ENCODE results near the gene TRIM71. TPM values are rescaled to one million over a fixed set of nuclear protein-coding genes. Genes with fewer than 3 reads are reported as not detected.
A peak's percentile ranks its signal among the peaks of the same experiment; 100 is the strongest.

Gene TRIM71
- total RNA-seq, 1 experiment from 2014 or later = 376 TPM

DNA sequence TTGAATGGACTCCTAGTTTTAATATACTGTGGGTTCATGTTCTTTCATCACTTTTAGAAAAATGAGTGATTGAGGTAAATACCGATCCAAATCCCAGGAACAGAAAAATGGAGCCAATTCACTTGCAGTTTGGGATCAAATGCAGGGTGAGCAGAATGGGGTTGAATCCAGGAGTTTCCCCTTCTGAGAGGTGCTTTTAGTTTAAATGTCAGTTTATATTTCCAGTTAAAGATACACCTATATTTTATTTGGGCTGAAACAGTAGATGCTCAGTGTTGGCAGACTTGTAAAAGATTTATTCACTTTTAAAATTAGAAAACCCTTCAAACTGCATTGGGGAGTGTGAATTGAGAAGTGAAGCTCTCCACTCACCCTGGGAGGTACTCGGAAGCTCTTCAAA, 2.6 kb downstream of the TRIM71 start:
- H4K20me1 ChIP-seq (ENCODE audit: control insufficient read depth, insufficient read depth, insufficient read length) = no peaks in the 10 kb centered on the region
- Mint-ChIP-seq H3K27ac (peak overlapping the region in 2 of 3 experiments; percentile 98 to 99; a peak in 5 of 7 replicates), H3K36me3 (ENCODE audit: insufficient read depth in 1 of 3, low read depth in 3 of 3) (peaks cover 65 to 78% (median 74%) of the 10 kb centered on the region in 3 experiments)

More for the DNA sequence above, 2.6 kb downstream of the TRIM71 start:
- H2AFZ ChIP-seq (ENCODE audit: low read length) = no peak overlapping the region
- H3K4me1 ChIP-seq (ENCODE audit: insufficient read depth, low read length) = peaks cover 3% of the 10 kb centered on the region
- H3K27ac ChIP-seq (ENCODE audit: insufficient read length, low read depth, low read length) = no peak overlapping the region
- H3K4me2 ChIP-seq (ENCODE audit: insufficient read depth, insufficient read length, low read length) = peak overlapping the region; percentile 93
- no peak overlapping the region for H3K23ac ChIP-seq (ENCODE audit: insufficient read length, low read depth, low read length)
- H3K79me1 ChIP-seq (ENCODE audit: insufficient read depth, low read depth, low read length, poor library complexity, severe bottlenecking) = no peaks in the 10 kb centered on the region
- peaks cover 25% of the 10 kb centered on the region for H3K23me2 ChIP-seq (ENCODE audit: insufficient read length, low read depth, low read length, poor library complexity, severe bottlenecking)
- Mint-ChIP-seq H3K27me3 (ENCODE audit: low read depth) (peaks cover 3% of the 10 kb centered on the region; the same call in 1 of the 2 replicates), H3K4me3 (peak overlapping the region; percentile 96 to 100), H3K9me3 (peaks cover 10 to 17% of the 10 kb centered on the region in 2 experiments; a peak in 4 of 5 replicates), H3K4me1 (peaks cover 45 to 46% of the 10 kb centered on the region in 2 experiments)
- no peaks in the 10 kb centered on the region for H3K27me3 ChIP-seq (ENCODE audit: insufficient read depth, low read length)
- H2BK5ac ChIP-seq (ENCODE audit: insufficient read length, low read length) = no peak overlapping the region
- WGBS (ENCODE audit: extremely low coverage, insufficient read length, low lambda C conversion rate) = no CpG with 5 or more reads among the region's 2 CpGs
- no peak overlapping the region for H2BK12ac ChIP-seq (ENCODE audit: insufficient read length, low read depth, low read length)
- H3K9ac ChIP-seq (ENCODE audit: extremely low read depth, insufficient read length, low read length) = peak overlapping the region; percentile 78
- no peak overlapping the region for H2AK5ac ChIP-seq (ENCODE audit: insufficient read length, low read length)
- no peak overlapping the region for H4K8ac ChIP-seq (replicated peaks; ENCODE audit: insufficient read length, low read depth, low read length)
- TF ChIP-seq, protein P1, sequence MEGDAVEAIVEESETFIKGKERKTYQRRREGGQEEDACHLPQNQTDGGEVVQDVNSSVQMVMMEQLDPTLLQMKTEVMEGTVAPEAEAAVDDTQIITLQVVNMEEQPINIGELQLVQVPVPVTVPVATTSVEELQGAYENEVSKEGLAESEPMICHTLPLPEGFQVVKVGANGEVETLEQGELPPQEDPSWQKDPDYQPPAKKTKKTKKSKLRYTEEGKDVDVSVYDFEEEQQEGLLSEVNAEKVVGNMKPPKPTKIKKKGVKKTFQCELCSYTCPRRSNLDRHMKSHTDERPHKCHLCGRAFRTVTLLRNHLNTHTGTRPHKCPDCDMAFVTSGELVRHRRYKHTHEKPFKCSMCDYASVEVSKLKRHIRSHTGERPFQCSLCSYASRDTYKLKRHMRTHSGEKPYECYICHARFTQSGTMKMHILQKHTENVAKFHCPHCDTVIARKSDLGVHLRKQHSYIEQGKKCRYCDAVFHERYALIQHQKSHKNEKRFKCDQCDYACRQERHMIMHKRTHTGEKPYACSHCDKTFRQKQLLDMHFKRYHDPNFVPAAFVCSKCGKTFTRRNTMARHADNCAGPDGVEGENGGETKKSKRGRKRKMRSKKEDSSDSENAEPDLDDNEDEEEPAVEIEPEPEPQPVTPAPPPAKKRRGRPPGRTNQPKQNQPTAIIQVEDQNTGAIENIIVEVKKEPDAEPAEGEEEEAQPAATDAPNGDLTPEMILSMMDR (conservative IDR thresholded peaks at IDR 0.05) = no peak
- H3K4ac ChIP-seq (ENCODE audit: low read depth, low read length) = no peak overlapping the region
- no peak overlapping the region for H2BK15ac ChIP-seq (ENCODE audit: low read depth, low read length)
- peaks cover 87% of the 10 kb centered on the region for H3K79me2 ChIP-seq (ENCODE audit: insufficient read depth, low read length)
- no peak overlapping the region for H2BK120ac ChIP-seq (ENCODE audit: low read depth, low read length, poor library complexity, severe bottlenecking)
- H3K14ac ChIP-seq (ENCODE audit: insufficient read depth, low read length) = no peak overlapping the region
- no peak overlapping the region for H4K91ac ChIP-seq (ENCODE audit: insufficient read length, low read depth, low read length)
- no peak overlapping the region for H3K56ac ChIP-seq (ENCODE audit: insufficient read length, low read depth, low read length)
- H2BK20ac ChIP-seq (ENCODE audit: low read depth, low read length, poor library complexity, severe bottlenecking) = no peak overlapping the region
- H3T11ph ChIP-seq (ENCODE audit: low read length) = no peak overlapping the region
- H3K18ac ChIP-seq (ENCODE audit: insufficient read length, low read depth, low read length) = no peak overlapping the region
- H3K9me3 ChIP-seq (ENCODE audit: control insufficient read depth, low read depth, low read length) = no peaks in the 10 kb centered on the region
- DNase-seq = no peak
- H4K5ac ChIP-seq (ENCODE audit: insufficient read length, low read depth, low read length) = no peak overlapping the region
